GM19397 (cell line): ENCODE results near the gene LTK.

Source experiments
- ATAC-seq: cut with Tn5 transposase; IDR thresholded peaks from one replicate; pipeline ENCODE4 v1.9.1; 2021; ENCODE audit warnings: mild to moderate bottlenecking, moderate library complexity; ENCODE audit not compliant: unreplicated experiment

Gene LTK

GRCh38 chr15:41513506-41514227, at the start of gene LTK:
Gene LTK, minus strand, starts transcription at chr15:41513827. Its CDS starts 118 bp downstream, at chr15:41513709.
- ATAC-seq, result no peak

GRCh38 chr15:41562784-41563198, 49.2 kb upstream of the LTK start:
- ATAC-seq, result no peak

GRCh38 chr15:41562244-41562643, 48.6 kb upstream of the LTK start:
- ATAC-seq, result no peak

- ATAC-seq, result no peak
Measured at GRCh38 chr15:41561777-41562145, 48.1 kb upstream of the LTK start.

- no peak for ATAC-seq
Measured at GRCh38 chr15:41561104-41561776, 47.6 kb upstream of the LTK start.

- ATAC-seq, result no peak
Measured at GRCh38 chr15:41560572-41560874, 46.9 kb upstream of the LTK start.

GRCh38 chr15:41559239-41559782, 45.7 kb upstream of the LTK start:
- no peak for ATAC-seq

- no peak for ATAC-seq
Measured at GRCh38 chr15:41558400-41559238, 45.0 kb upstream of the LTK start, which contains the start of gene TYRO3. Gene TYRO3, plus strand, starts transcription at chr15:41559212. Its CDS starts 46 bp downstream, at chr15:41559258.

GRCh38 chr15:41557673-41558399, 44.2 kb upstream of the LTK start:
- no peak for ATAC-seq

- ATAC-seq, result no peak
Measured at GRCh38 chr15:41556677-41557076, 43.0 kb upstream of the LTK start.

- ATAC-seq, result no peak
Measured at GRCh38 chr15:41554915-41555314, 41.3 kb upstream of the LTK start.

- no peak for ATAC-seq
Measured at GRCh38 chr15:41554343-41554742, 40.7 kb upstream of the LTK start.

- no peak for ATAC-seq
Measured at GRCh38 chr15:41553731-41554130, 40.1 kb upstream of the LTK start.

- ATAC-seq, result no peak
Measured at GRCh38 chr15:41550066-41550775, 36.6 kb upstream of the LTK start.

- no peak for ATAC-seq
Measured at GRCh38 chr15:41546851-41547786, 33.5 kb upstream of the LTK start.

GRCh38 chr15:41545218-41545617, 31.6 kb upstream of the LTK start:
- ATAC-seq, result no peak

GRCh38 chr15:41544650-41545015, 31.0 kb upstream of the LTK start:
- ATAC-seq, result no peak

GRCh38 chr15:41543521-41543870, 29.9 kb upstream of the LTK start:
- no peak for ATAC-seq

GRCh38 chr15:41536866-41537265, 23.2 kb upstream of the LTK start:
- ATAC-seq, result no peak
